HepG2 (cell line): ENCODE results near the gene HMGN4. TPM values are rescaled to one million over a fixed set of nuclear protein-coding genes. Genes with fewer than 3 reads are reported as not detected.

Experiments
- HMGXB4 ChIP-seq, 2 experiments: sonication (generic) in 1 of 2; formaldehyde crosslinking in 1 of 2; IDR thresholded peaks; 2 replicates each; pipeline versions ENCODE4 v1.4.0 to v1.6.1; 2018 to 2020; ENCODE audit warnings: missing genetic modification reagents in 2 of 2, borderline replicate concordance in 1 of 2, low read depth in 1 of 2, mild to moderate bottlenecking in 1 of 2, missing biosample characterization in 1 of 2
- HNRNPK ChIP-seq: fragments of 200-400 bp; formaldehyde crosslinking; IDR thresholded peaks from 2 replicates; pipeline ENCODE4 v1.6.1; 2018; ENCODE audit warnings: low read length, low read depth, moderate library complexity, mild to moderate bottlenecking; ENCODE audit not compliant: poor library complexity, severe bottlenecking
- HNRNPL ChIP-seq: fragments of 200-400 bp; formaldehyde crosslinking; IDR thresholded peaks from 2 replicates; pipeline ENCODE4 v1.6.1; 2017; ENCODE audit warnings: mild to moderate bottlenecking, low read depth, low read length
- HOMEZ ChIP-seq: IDR thresholded peaks from 2 replicates; pipeline ENCODE4 v1.6.1; 2016; ENCODE audit warnings: low read depth
- MAZ ChIP-seq, 2 experiments: sonication (generic) in 1 of 2; formaldehyde crosslinking in 1 of 2; IDR thresholded peaks; 2 replicates each; pipeline versions ENCODE4 v1.5.0 to v1.6.1; 2012 to 2020; ENCODE audit warnings: low read depth in 2 of 2, mild to moderate bottlenecking in 2 of 2, borderline replicate concordance in 1 of 2, improper control_type of control experiment in 1 of 2, low read length in 1 of 2, missing genetic modification reagents in 1 of 2, moderate library complexity in 1 of 2
- MEIS1 ChIP-seq: sonication (generic); formaldehyde crosslinking; IDR thresholded peaks from 2 replicates; pipeline ENCODE4 v1.9.0; 2021; ENCODE audit warnings: mild to moderate bottlenecking, missing genetic modification reagents, moderate library complexity, borderline replicate concordance
- NPAS2 ChIP-seq: sonication (generic); formaldehyde crosslinking; IDR thresholded peaks from 2 replicates; pipeline ENCODE4 v1.8.0; 2022; ENCODE audit warnings: mild to moderate bottlenecking, missing genetic modification reagents, borderline replicate concordance
- THAP11 ChIP-seq: IDR thresholded peaks from 2 replicates; pipeline ENCODE4 v1.6.1; 2016; ENCODE audit warnings: missing biosample characterization, missing genetic modification reagents
- ZMAT3 ChIP-seq: sonication (generic); formaldehyde crosslinking; conservative IDR thresholded peaks from 2 replicates; pipeline ENCODE4 v1.7.0; 2021; ENCODE audit warnings: missing genetic modification reagents
- ZNF547 ChIP-seq: sonication (generic); formaldehyde crosslinking; IDR thresholded peaks from 2 replicates; pipeline ENCODE4 v1.5.1; 2020; ENCODE audit warnings: mild to moderate bottlenecking, missing genetic modification reagents
- ZNF609 ChIP-seq: sonication (generic); formaldehyde crosslinking; IDR thresholded peaks from 2 replicates; pipeline ENCODE4 v1.4.0; 2020; ENCODE audit warnings: mild to moderate bottlenecking, missing genetic modification reagents, borderline replicate concordance
- ZNF678 ChIP-seq: sonication (generic); formaldehyde crosslinking; IDR thresholded peaks from 2 replicates; pipeline ENCODE4 v1.4.0; 2020; ENCODE audit warnings: mild to moderate bottlenecking, missing genetic modification reagents
- polyA plus RNA-seq, 8 experiments: library from polyadenylated mRNA; depleted of rRNA in 3 of 8; stranded (reverse) in 7 of 8; unstranded in 1 of 8; fragments of >200 nt; fragmentation: Illumina TruSeq in 4 of 8; extraction: Trizol in 4 of 8; gene quantifications; 2 replicates each; pipeline versions ENCODE4 v1.2.1 to v1.2.3, GENCODE V29; 2011 to 2016; ENCODE audit warnings: low read depth in 4 of 8, missing spikeins in 1 of 8, mixed read lengths in 1 of 8; ENCODE audit not compliant: insufficient read depth in 1 of 8
- total RNA-seq, 5 experiments: library from RNA; depleted of rRNA; stranded (reverse); fragments of >200 nt; fragmentation: Illumina TruSeq; extraction: Trizol; gene quantifications; 2 replicates each; pipeline ENCODE4 v1.2.3, GENCODE V29; 2016; ENCODE audit warnings: low read depth in 1 of 5
- TF ChIP-seq, protein P1 (sequence below): sonication (generic); formaldehyde crosslinking; IDR thresholded peaks from 2 replicates; pipeline ENCODE4 v1.4.0; 2020; ENCODE audit warnings: mild to moderate bottlenecking, missing genetic modification reagents, borderline replicate concordance
- TF ChIP-seq, protein P2 (sequence below): sonication (generic); formaldehyde crosslinking; IDR thresholded peaks from 2 replicates; pipeline ENCODE4 v1.8.0; 2022; ENCODE audit warnings: low read depth, missing genetic modification reagents

The HMGN4 gene
- total and polyA plus RNA-seq, 2 of the 13 experiments (the other 11 are each of a cell fraction or from before 2014, with no cell fraction given) = 39.9 to 52.1 TPM

- no peak for TF ChIP-seq ZNF609
- TF ChIP-seq ZMAT3 (CRISPR knock-in tag) = peak; percentile 62; the same call in 1 of the 2 replicates
- no peak for TF ChIP-seq ZNF678
- peak; percentile 93 to 98 for TF ChIP-seq HMGXB4 (CRISPR knock-in tag; IDR thresholded peaks at IDR 0.05; ENCODE audit: borderline replicate concordance in 1 of 2, low read depth in 1 of 2)
- no peak for TF ChIP-seq ZNF547 (CRISPR knock-in tag)
- peak; percentile 86 for TF ChIP-seq MAZ (IDR thresholded peaks at IDR 0.05; ENCODE audit: borderline replicate concordance, low read depth, low read length)
- TF ChIP-seq MAZ (CRISPR knock-in tag; IDR thresholded peaks at IDR 0.05; ENCODE audit: low read depth) = peak; percentile 68
- TF ChIP-seq, protein P1, sequence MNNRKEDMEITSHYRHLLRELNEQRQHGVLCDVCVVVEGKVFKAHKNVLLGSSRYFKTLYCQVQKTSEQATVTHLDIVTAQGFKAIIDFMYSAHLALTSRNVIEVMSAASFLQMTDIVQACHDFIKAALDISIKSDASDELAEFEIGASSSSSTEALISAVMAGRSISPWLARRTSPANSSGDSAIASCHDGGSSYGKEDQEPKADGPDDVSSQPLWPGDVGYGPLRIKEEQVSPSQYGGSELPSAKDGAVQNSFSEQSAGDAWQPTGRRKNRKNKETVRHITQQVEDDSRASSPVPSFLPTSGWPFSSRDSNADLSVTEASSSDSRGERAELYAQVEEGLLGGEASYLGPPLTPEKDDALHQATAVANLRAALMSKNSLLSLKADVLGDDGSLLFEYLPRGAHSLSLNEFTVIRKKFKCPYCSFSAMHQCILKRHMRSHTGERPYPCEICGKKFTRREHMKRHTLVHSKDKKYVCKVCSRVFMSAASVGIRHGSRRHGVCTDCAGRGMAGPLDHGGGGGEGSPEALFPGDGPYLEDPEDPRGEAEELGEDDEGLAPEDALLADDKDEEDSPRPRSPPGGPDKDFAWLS = no peak
- peak; percentile 39; the same call in 1 of the 2 replicates for TF ChIP-seq MEIS1
- no peak; the same call in 1 of the 2 replicates for TF ChIP-seq HOMEZ (CRISPR knock-in tag)
- TF ChIP-seq HNRNPL = no peak
- TF ChIP-seq, protein P2, sequence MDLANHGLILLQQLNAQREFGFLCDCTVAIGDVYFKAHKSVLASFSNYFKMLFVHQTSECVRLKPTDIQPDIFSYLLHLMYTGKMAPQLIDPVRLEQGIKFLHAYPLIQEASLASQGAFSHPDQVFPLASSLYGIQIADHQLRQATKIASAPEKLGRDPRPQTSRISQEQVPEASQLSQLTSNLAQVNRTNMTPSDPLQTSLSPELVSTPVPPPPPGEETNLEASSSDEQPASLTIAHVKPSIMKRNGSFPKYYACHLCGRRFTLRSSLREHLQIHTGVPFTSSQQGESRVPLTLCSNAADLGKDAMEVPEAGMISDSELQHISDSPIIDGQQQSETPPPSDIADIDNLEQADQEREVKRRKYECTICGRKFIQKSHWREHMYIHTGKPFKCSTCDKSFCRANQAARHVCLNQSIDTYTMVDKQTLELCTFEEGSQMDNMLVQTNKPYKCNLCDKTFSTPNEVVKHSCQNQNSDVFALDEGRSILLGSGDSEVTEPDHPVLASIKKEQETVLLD (CRISPR knock-in tag) = no peak
- peak; percentile 90 for TF ChIP-seq HNRNPK
- peak; percentile 41; the same call in 1 of the 2 replicates for TF ChIP-seq THAP11 (CRISPR knock-in tag)
- no peak for TF ChIP-seq NPAS2 (CRISPR knock-in tag)
Measured at GRCh38 chr6:26520850-26521599, 17.1 kb upstream of the HMGN4 start (continued).
